Naive thymus-derived CD8-positive, alpha-beta T cell (primary cell): Measurements from ENCODE around the gene KCNC2. TPM values are rescaled to one million over a fixed set of nuclear protein-coding genes. Genes with fewer than 3 reads are reported as not detected.

Experiments used
- ATAC-seq, 2 donors: fragments of 150-1000 bp; cut with Tn5 transposase in 1 of 2; sonication (Bioruptor Pico), chemical (Tn5 transposase) in 1 of 2; 1 replicate in 1 of 2; 2 replicates in 1 of 2; pipeline ENCODE4 v1.10.0; 2021; ENCODE audit warnings: mild to moderate bottlenecking in 2 of 2, moderate library complexity in 2 of 2
- POLR2A ChIA-PET: fragments of 350-600 bp; sonication (Branson Sonifier 250); formaldehyde crosslinking; loops from one replicate; lab custom pipeline; 2021; ENCODE audit warnings: antibody characterized with exemption; lab: Charles Lee
- DNase-seq, 10 donors: peaks; one replicate each; pipeline versions ENCODE4 v3.0.0 to v3.0.0-alpha.2; 2020 to 2022
- H3K27ac Mint-ChIP-seq, 10 donors: one replicate each; pipeline ENCODE4 v1.8.0; 2020 to 2022; ENCODE audit warnings: mild to moderate bottlenecking in 10 of 10, mixed read lengths in 10 of 10, moderate library complexity in 4 of 10, inconsistent platforms in 1 of 10
- H3K27me3 Mint-ChIP-seq, 5 donors: one replicate each; pipeline ENCODE4 v1.8.0; 2021 to 2022; ENCODE audit warnings: mixed read lengths in 5 of 5
- H3K36me3 Mint-ChIP-seq, 3 donors: one replicate each; pipeline ENCODE4 v1.8.0; 2020 to 2022; ENCODE audit warnings: mixed read lengths in 3 of 3, mild to moderate bottlenecking in 2 of 3, inconsistent platforms in 1 of 3
- H3K4me1 Mint-ChIP-seq, 4 donors: one replicate each; pipeline ENCODE4 v1.8.0; 2021 to 2022; ENCODE audit warnings: mixed read lengths in 4 of 4
- H3K4me3 Mint-ChIP-seq, 10 donors: one replicate each; pipeline ENCODE4 v1.8.0; 2020 to 2022; ENCODE audit warnings: mild to moderate bottlenecking in 10 of 10, mixed read lengths in 10 of 10, moderate library complexity in 6 of 10, inconsistent platforms in 1 of 10
- H3K9me3 Mint-ChIP-seq, 9 donors: one replicate each; pipeline ENCODE4 v1.8.0; 2020 to 2022; ENCODE audit warnings: mixed read lengths in 9 of 9, mild to moderate bottlenecking in 3 of 9, inconsistent platforms in 1 of 9, moderate library complexity in 1 of 9
- polyA plus RNA-seq, 3 donors: library from polyadenylated mRNA; unstranded; fragments of 300-500 nt; fragmentation: Illumina TruSeq; gene quantifications; one replicate each; pipeline ENCODE4 v1.2.3, GENCODE V29; 2021
- total RNA-seq, 8 experiments: library from RNA in 2 of 8; stranded (reverse) in 2 of 8; gene quantifications; one replicate each; pipeline ENCODE4 v1.2.3 and lab custom pipeline; 2021 to 2026

The KCNC2 gene
- not detected for total RNA-seq
- not detected for polyA plus RNA-seq
- 0 to 0.09 (median 0) reads per million in 6 experiments for total RNA-seq (lab: John Stamatoyannopoulos, UW)

- DNase-seq (no peak), ATAC-seq (no peak)
- peak within 1 kb of the TSS in 1 of 10 donors; percentile 24 for H3K27ac Mint-ChIP-seq
- POLR2A ChIA-PET = no interaction called here
- peaks cover 3 to 15% (median 12%) of the 10 kb centered on the region in 4 donors for H3K4me1 Mint-ChIP-seq
- H3K9me3 Mint-ChIP-seq = peaks cover 0 to 20% (median 4%) of the 10 kb centered on the region in 9 donors
- H3K4me3 Mint-ChIP-seq = peak within 1 kb of the TSS in 5 of 10 donors; percentile 8 to 48 (median 15)
- peaks cover 36 to 60% (median 45%) of the 10 kb centered on the region in 5 donors for H3K27me3 Mint-ChIP-seq
- peaks cover 2 to 20% (median 8%) of the 10 kb centered on the region in 3 donors for H3K36me3 Mint-ChIP-seq
These were observed at the start of gene KCNC2 for GRCh38 chr12:75209812-75210138. TSS of gene KCNC2 (minus strand) at chr12:75209839.

- Mint-ChIP-seq H3K4me3 (no peak overlapping the region), H3K36me3 (no peaks in the 10 kb centered on the region), H3K27me3 (no peaks in the 10 kb centered on the region), H3K4me1 (peaks cover 6 to 19% (median 10%) of the 10 kb centered on the region in 4 donors), H3K27ac (peak overlapping the region in 1 of 10 donors; percentile 43), H3K9me3 (no peaks in the 10 kb centered on the region)
- ATAC-seq (no peak), DNase-seq (no peak)
- POLR2A ChIA-PET = no interaction called here
These were observed 49.5 kb upstream of the KCNC2 start for GRCh38 chr12:75259143-75259542.

GRCh38 chr12:75257510-75257909, 47.9 kb upstream of the KCNC2 start:
- DNase-seq = peak in 4 of 10 donors; percentile 3 to 56 (median 28)
- Mint-ChIP-seq H3K4me1 (peaks cover 6 to 19% (median 10%) of the 10 kb centered on the region in 4 donors), H3K9me3 (peaks cover 0 to 2% (median 0%) of the 10 kb centered on the region in 9 donors), H3K27me3 (no peaks in the 10 kb centered on the region), H3K36me3 (no peaks in the 10 kb centered on the region), H3K4me3 (peak overlapping the region in 8 of 10 donors; percentile 2 to 66 (median 44)), H3K27ac (peak overlapping the region in 8 of 10 donors; percentile 0 to 69 (median 48))
- POLR2A ChIA-PET = no interaction called here
- ATAC-seq = peak; percentile 83 to 89

GRCh38 chr12:75245108-75245507, 35.5 kb upstream of the KCNC2 start:
- Mint-ChIP-seq H3K36me3 (peaks cover 0 to 9% (median 0%) of the 10 kb centered on the region in 3 donors), H3K4me3 (no peak overlapping the region), H3K9me3 (peaks cover 0 to 15% (median 5%) of the 10 kb centered on the region in 9 donors), H3K4me1 (no peaks in the 10 kb centered on the region), H3K27ac (no peak overlapping the region), H3K27me3 (peaks cover 0 to 7% (median 2%) of the 10 kb centered on the region in 5 donors)
- no peak for DNase-seq
- POLR2A ChIA-PET = no interaction called here
- no peak for ATAC-seq

- ATAC-seq (no peak), DNase-seq (no peak)
- H3K27me3 Mint-ChIP-seq = peaks cover 0 to 7% (median 4%) of the 10 kb centered on the region in 5 donors
- H3K4me1 Mint-ChIP-seq = no peaks in the 10 kb centered on the region
- POLR2A ChIA-PET = no interaction called here
- H3K4me3 Mint-ChIP-seq = no peak overlapping the region
- H3K36me3 Mint-ChIP-seq = peaks cover 0 to 9% (median 0%) of the 10 kb centered on the region in 3 donors
- H3K27ac Mint-ChIP-seq = no peak overlapping the region
- peaks cover 0 to 19% (median 6%) of the 10 kb centered on the region in 9 donors for H3K9me3 Mint-ChIP-seq
These were observed 30.3 kb upstream of the KCNC2 start for GRCh38 chr12:75239987-75240386.

- H3K9me3 Mint-ChIP-seq = peaks cover 4 to 23% (median 7%) of the 10 kb centered on the region in 9 donors
- no peak overlapping the region for H3K27ac Mint-ChIP-seq
- no peak for DNase-seq
- no peak for ATAC-seq
- H3K4me1 Mint-ChIP-seq = no peaks in the 10 kb centered on the region
- POLR2A ChIA-PET = no interaction called here
- peaks cover 0 to 17% (median 0%) of the 10 kb centered on the region in 5 donors for H3K27me3 Mint-ChIP-seq
- H3K4me3 Mint-ChIP-seq = no peak overlapping the region
- peaks cover 0 to 14% (median under 1%) of the 10 kb centered on the region in 3 donors for H3K36me3 Mint-ChIP-seq
These were observed 26.6 kb upstream of the KCNC2 start for GRCh38 chr12:75236206-75236605.

- H3K9me3 Mint-ChIP-seq = peaks cover 0 to 20% (median 9%) of the 10 kb centered on the region in 9 donors
- peaks cover 0 to 17% (median 4%) of the 10 kb centered on the region in 3 donors for H3K36me3 Mint-ChIP-seq
- ATAC-seq (no peak), DNase-seq (no peak)
- H3K27me3 Mint-ChIP-seq = peaks cover 0 to 12% (median 0%) of the 10 kb centered on the region in 5 donors
- POLR2A ChIA-PET = no interaction called here
- H3K4me1 Mint-ChIP-seq = no peaks in the 10 kb centered on the region
- no peak overlapping the region for H3K27ac Mint-ChIP-seq
- no peak overlapping the region for H3K4me3 Mint-ChIP-seq
These were observed 17.5 kb upstream of the KCNC2 start for GRCh38 chr12:75227132-75227531.

- Mint-ChIP-seq H3K36me3 (peaks cover 2 to 9% (median 8%) of the 10 kb centered on the region in 3 donors), H3K9me3 (peaks cover 0 to 13% (median 4%) of the 10 kb centered on the region in 9 donors), H3K27me3 (peaks cover 24 to 44% (median 32%) of the 10 kb centered on the region in 5 donors), H3K27ac (no peak overlapping the region), H3K4me1 (peaks cover 0 to 11% (median 9%) of the 10 kb centered on the region in 4 donors), H3K4me3 (no peak overlapping the region)
- no peak for DNase-seq
- ATAC-seq = no peak
- POLR2A ChIA-PET = no interaction called here
These were observed 2.4 kb upstream of the KCNC2 start for GRCh38 chr12:75212072-75212471.

GRCh38 chr12:75208856-75209811, 505 bp downstream of the KCNC2 start:
- Mint-ChIP-seq H3K27me3 (peaks cover 36 to 60% (median 45%) of the 10 kb centered on the region in 5 donors), H3K9me3 (peaks cover 0 to 20% (median 4%) of the 10 kb centered on the region in 9 donors), H3K4me1 (peaks cover 3 to 15% (median 12%) of the 10 kb centered on the region in 4 donors), H3K36me3 (peaks cover 4 to 20% (median 8%) of the 10 kb centered on the region in 3 donors), H3K27ac (peak overlapping the region in 1 of 10 donors; percentile 24), H3K4me3 (peak overlapping the region in 4 of 10 donors; percentile 10 to 48 (median 19))
- POLR2A ChIA-PET = no interaction called here
- ATAC-seq (peak in 1 of 2 donors; percentile 45), DNase-seq (peak in 2 of 10 donors; percentile 8 to 19)

- Mint-ChIP-seq H3K27ac (no peak overlapping the region), H3K27me3 (peaks cover 32 to 60% (median 42%) of the 10 kb centered on the region in 5 donors), H3K36me3 (peaks cover 4 to 20% (median 8%) of the 10 kb centered on the region in 3 donors), H3K4me1 (peaks cover 3 to 15% (median 12%) of the 10 kb centered on the region in 4 donors), H3K4me3 (peak overlapping the region in 8 of 10 donors; percentile 4 to 52 (median 46)), H3K9me3 (peaks cover 0 to 20% (median 4%) of the 10 kb centered on the region in 9 donors)
- ATAC-seq (no peak), DNase-seq (peak in 2 of 10 donors; percentile 5 to 62)
- POLR2A ChIA-PET = no interaction called here
These were observed 2.1 kb downstream of the KCNC2 start for GRCh38 chr12:75207338-75208083.

GRCh38 chr12:75205558-75205957, 4.1 kb downstream of the KCNC2 start:
- no peak for ATAC-seq
- Mint-ChIP-seq H3K9me3 (peaks cover 0 to 20% (median 3%) of the 10 kb centered on the region in 9 donors), H3K4me1 (peaks cover 3 to 20% (median 13%) of the 10 kb centered on the region in 4 donors), H3K27me3 (peaks cover 28 to 45% (median 38%) of the 10 kb centered on the region in 5 donors), H3K27ac (no peak overlapping the region), H3K4me3 (no peak overlapping the region), H3K36me3 (peaks cover 4 to 18% (median 8%) of the 10 kb centered on the region in 3 donors)
- POLR2A ChIA-PET = no interaction called here
- DNase-seq = no peak

- H3K4me1 Mint-ChIP-seq = peaks cover 0 to 5% (median under 1%) of the 10 kb centered on the region in 4 donors
- peaks cover 0 to 3% (median 0%) of the 10 kb centered on the region in 9 donors for H3K9me3 Mint-ChIP-seq
These were observed 12.8 kb downstream of the KCNC2 start for GRCh38 chr12:75196865-75197264.

More at GRCh38 chr12:75196865-75197264, 12.8 kb downstream of the KCNC2 start:
- no peak overlapping the region for H3K4me3 Mint-ChIP-seq
- no peaks in the 10 kb centered on the region for H3K36me3 Mint-ChIP-seq
- no peak overlapping the region for H3K27ac Mint-ChIP-seq
- POLR2A ChIA-PET = no interaction called here
- DNase-seq (no peak), ATAC-seq (no peak)
- H3K27me3 Mint-ChIP-seq = peaks cover 3 to 11% (median 6%) of the 10 kb centered on the region in 5 donors
